SK-N-SH treated with all-trans-retinoic acid at 6 μM for 48 hours (cell line): ENCODE results near the gene TCERG1L.

Source experiments
- ATAC-seq: fragments of 200-7000 bp; cut with Tn5 transposase; 3 replicates; pipeline ENCODE4 v1.9.1; 2020; ENCODE audit warnings: mild to moderate bottlenecking, moderate library complexity
- ARNTL ChIP-seq: fragments of 450-650 bp; formaldehyde crosslinking; IDR thresholded peaks from 2 replicates; pipeline ENCODE4 v1.5.0; 2020; ENCODE audit warnings: low read depth, mild to moderate bottlenecking, moderate library complexity, borderline replicate concordance
- BACH2 ChIP-seq: fragments of 250-450 bp; sonication (Bioruptor Pico); IDR thresholded peaks from 2 replicates; pipeline ENCODE4 v1.9.0; 2021; ENCODE audit warnings: mild to moderate bottlenecking, borderline replicate concordance
- CSDC2 ChIP-seq: fragments of 250-450 bp; sonication (Bioruptor Pico); IDR thresholded peaks from 2 replicates; pipeline ENCODE4 v1.5.0; 2020; ENCODE audit warnings: mild to moderate bottlenecking, moderate library complexity
- CSRNP3 ChIP-seq: fragments of 250-450 bp; sonication (Bioruptor Pico); IDR thresholded peaks from 2 replicates; pipeline ENCODE4 v1.5.1; 2021; ENCODE audit warnings: mild to moderate bottlenecking, moderate library complexity
- ESRRG ChIP-seq: fragments of 250-450 bp; sonication (Bioruptor Pico); IDR thresholded peaks from 2 replicates; pipeline ENCODE4 v1.6.1; 2021; ENCODE audit warnings: mild to moderate bottlenecking
- GLIS3 ChIP-seq: fragments of 250-450 bp; sonication (Bioruptor Pico); IDR thresholded peaks from 2 replicates; pipeline ENCODE4 v1.5.0; 2020; ENCODE audit warnings: mild to moderate bottlenecking, moderate library complexity
- ISL1 ChIP-seq: fragments of 250-450 bp; sonication (Bioruptor Pico); IDR thresholded peaks from 2 replicates; pipeline ENCODE4 v2.1.2; 2022; ENCODE audit warnings: mild to moderate bottlenecking, moderate library complexity
- OSR1 ChIP-seq: fragments of 250-450 bp; sonication (Bioruptor Pico); IDR thresholded peaks from 2 replicates; pipeline ENCODE4 v1.8.0; 2022; ENCODE audit warnings: moderate library complexity, mild to moderate bottlenecking, inconsistent platforms
- PATZ1 ChIP-seq: fragments of 250-450 bp; sonication (Bioruptor Pico); IDR thresholded peaks from 2 replicates; pipeline ENCODE4 v1.8.0; 2020; ENCODE audit warnings: mild to moderate bottlenecking, moderate library complexity, borderline replicate concordance
- RARB ChIP-seq: fragments of 250-450 bp; sonication (Bioruptor Pico); IDR thresholded peaks from 2 replicates; pipeline ENCODE4 v1.8.0; 2021; ENCODE audit warnings: mild to moderate bottlenecking, moderate library complexity
- TCF4 ChIP-seq: fragments of 250-450 bp; sonication (Bioruptor Pico); IDR thresholded peaks from 2 replicates; pipeline ENCODE4 v1.8.0; 2021; ENCODE audit warnings: mild to moderate bottlenecking, moderate library complexity, borderline replicate concordance
- TOX ChIP-seq: fragments of 250-450 bp; sonication (Bioruptor Pico); IDR thresholded peaks from 2 replicates; pipeline ENCODE4 v1.8.0; 2021; ENCODE audit warnings: mild to moderate bottlenecking, moderate library complexity, borderline replicate concordance
- ZC3H10 ChIP-seq: fragments of 250-450 bp; sonication (Bioruptor Pico); IDR thresholded peaks from 2 replicates; pipeline ENCODE4 v1.5.1; 2021; ENCODE audit warnings: mild to moderate bottlenecking, moderate library complexity
- ZFP3 ChIP-seq: fragments of 250-450 bp; sonication (Bioruptor Pico); IDR thresholded peaks from 2 replicates; pipeline ENCODE4 v1.5.0; 2020; ENCODE audit warnings: mild to moderate bottlenecking, moderate library complexity
- ZFP30 ChIP-seq: fragments of 450-650 bp; formaldehyde crosslinking; IDR thresholded peaks from 2 replicates; pipeline ENCODE4 v1.5.0; 2022; ENCODE audit warnings: mild to moderate bottlenecking, moderate library complexity
- ZNF565 ChIP-seq: fragments of 450-650 bp; formaldehyde crosslinking; conservative IDR thresholded peaks from 2 replicates; pipeline ENCODE4 v1.5.0; 2020; ENCODE audit warnings: low read depth, mild to moderate bottlenecking, moderate library complexity
- ZNF8 ChIP-seq: fragments of 450-650 bp; formaldehyde crosslinking; IDR thresholded peaks from 2 replicates; pipeline ENCODE4 v1.5.0; 2020; ENCODE audit warnings: mild to moderate bottlenecking, moderate library complexity
- TF ChIP-seq, protein P1 (sequence below): fragments of 250-450 bp; sonication (Bioruptor Pico); IDR thresholded peaks from 2 replicates; pipeline ENCODE4 v1.8.0; 2021; ENCODE audit warnings: low read depth, mild to moderate bottlenecking, moderate library complexity, borderline replicate concordance
- TF ChIP-seq, protein P2 (sequence below): fragments of 250-450 bp; sonication (Bioruptor Pico); IDR thresholded peaks from 2 replicates; pipeline ENCODE4 v1.5.1; 2020; ENCODE audit warnings: low read depth, mild to moderate bottlenecking, moderate library complexity
- TF ChIP-seq, protein P3 (sequence below): fragments of 250-450 bp; sonication (Bioruptor Pico); IDR thresholded peaks from 2 replicates; pipeline ENCODE4 v1.5.0; 2020; ENCODE audit warnings: mild to moderate bottlenecking, moderate library complexity

TCERG1L gene

GRCh38 chr10:131222986-131223385, 88.5 kb downstream of the TCERG1L start:
- no peak for TF ChIP-seq OSR1 (CRISPR knock-in tag)
- no peak for ATAC-seq

- no peak for TF ChIP-seq GLIS3
- TF ChIP-seq ARNTL: no peak
- TF ChIP-seq, protein P1, sequence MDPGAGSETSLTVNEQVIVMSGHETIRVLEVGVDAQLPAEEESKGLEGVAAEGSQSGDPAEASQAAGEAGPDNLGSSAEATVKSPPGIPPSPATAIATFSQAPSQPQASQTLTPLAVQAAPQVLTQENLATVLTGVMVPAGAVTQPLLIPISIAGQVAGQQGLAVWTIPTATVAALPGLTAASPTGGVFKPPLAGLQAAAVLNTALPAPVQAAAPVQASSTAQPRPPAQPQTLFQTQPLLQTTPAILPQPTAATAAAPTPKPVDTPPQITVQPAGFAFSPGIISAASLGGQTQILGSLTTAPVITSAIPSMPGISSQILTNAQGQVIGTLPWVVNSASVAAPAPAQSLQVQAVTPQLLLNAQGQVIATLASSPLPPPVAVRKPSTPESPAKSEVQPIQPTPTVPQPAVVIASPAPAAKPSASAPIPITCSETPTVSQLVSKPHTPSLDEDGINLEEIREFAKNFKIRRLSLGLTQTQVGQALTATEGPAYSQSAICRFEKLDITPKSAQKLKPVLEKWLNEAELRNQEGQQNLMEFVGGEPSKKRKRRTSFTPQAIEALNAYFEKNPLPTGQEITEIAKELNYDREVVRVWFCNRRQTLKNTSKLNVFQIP (CRISPR knock-in tag): no peak
- no peak for TF ChIP-seq ESRRG (CRISPR knock-in tag)
- no peak for TF ChIP-seq ZC3H10 (CRISPR knock-in tag)
- TF ChIP-seq, protein P2, sequence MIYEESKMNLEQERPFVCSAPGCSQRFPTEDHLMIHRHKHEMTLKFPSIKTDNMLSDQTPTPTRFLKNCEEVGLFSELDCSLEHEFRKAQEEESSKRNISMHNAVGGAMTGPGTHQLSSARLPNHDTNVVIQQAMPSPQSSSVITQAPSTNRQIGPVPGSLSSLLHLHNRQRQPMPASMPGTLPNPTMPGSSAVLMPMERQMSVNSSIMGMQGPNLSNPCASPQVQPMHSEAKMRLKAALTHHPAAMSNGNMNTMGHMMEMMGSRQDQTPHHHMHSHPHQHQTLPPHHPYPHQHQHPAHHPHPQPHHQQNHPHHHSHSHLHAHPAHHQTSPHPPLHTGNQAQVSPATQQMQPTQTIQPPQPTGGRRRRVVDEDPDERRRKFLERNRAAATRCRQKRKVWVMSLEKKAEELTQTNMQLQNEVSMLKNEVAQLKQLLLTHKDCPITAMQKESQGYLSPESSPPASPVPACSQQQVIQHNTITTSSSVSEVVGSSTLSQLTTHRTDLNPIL (CRISPR knock-in tag): no peak
- no peak for TF ChIP-seq BACH2 (CRISPR knock-in tag)
- TF ChIP-seq TCF4 (CRISPR knock-in tag): no peak
- no peak for TF ChIP-seq RARB (CRISPR knock-in tag)
- TF ChIP-seq ZNF8 (CRISPR knock-in tag): no peak
- no peak for TF ChIP-seq ZFP30 (CRISPR knock-in tag)
- TF ChIP-seq ZNF565 (CRISPR knock-in tag): no peak
- no peak for TF ChIP-seq CSDC2 (CRISPR knock-in tag)
- no peak for TF ChIP-seq ISL1 (CRISPR knock-in tag)
- TF ChIP-seq TOX (CRISPR knock-in tag): no peak
- TF ChIP-seq ZFP3 (CRISPR knock-in tag): no peak
- TF ChIP-seq CSRNP3: no peak
- TF ChIP-seq, all 23 proteins: peak for 0
- no peak for ATAC-seq
Measured at GRCh38 chr10:131221632-131222277, 89.8 kb downstream of the TCERG1L start.

DNA sequence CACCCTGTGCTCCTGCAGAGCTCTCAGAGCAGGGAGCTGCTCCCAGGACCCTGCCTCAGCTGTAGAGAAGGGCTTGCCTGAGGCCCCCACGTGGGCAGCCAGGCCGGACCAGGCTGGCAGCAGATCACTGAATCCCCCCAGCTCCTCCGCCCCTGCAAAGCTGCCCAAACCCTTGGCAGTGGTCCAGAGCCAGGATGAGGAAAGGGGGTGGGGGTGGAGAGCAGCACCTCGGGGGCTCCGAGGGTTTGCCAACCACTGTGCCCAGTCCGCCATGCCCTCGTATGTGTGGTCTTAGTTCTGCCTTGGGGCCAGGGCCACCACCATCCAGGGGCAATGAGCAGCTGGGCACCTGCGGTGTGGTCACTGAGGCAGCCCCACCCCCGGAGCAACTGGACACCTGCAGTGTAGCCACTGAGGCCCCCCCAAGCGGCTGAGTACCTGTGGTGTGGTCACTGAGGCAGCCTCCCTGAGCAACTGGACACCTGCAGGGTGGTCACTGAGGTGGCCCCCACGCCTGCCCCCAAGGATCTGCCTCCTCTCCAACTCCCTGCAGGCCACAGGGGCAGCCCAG, 90.8 kb downstream of the TCERG1L start:
- TF ChIP-seq CSDC2 (CRISPR knock-in tag) (no peak), GLIS3 (no peak), ISL1 (CRISPR knock-in tag) (no peak), PATZ1 (CRISPR knock-in tag) (no peak), ZFP3 (CRISPR knock-in tag) (no peak), BACH2 (CRISPR knock-in tag) (no peak), ARNTL (no peak)
- TF ChIP-seq, protein P3, sequence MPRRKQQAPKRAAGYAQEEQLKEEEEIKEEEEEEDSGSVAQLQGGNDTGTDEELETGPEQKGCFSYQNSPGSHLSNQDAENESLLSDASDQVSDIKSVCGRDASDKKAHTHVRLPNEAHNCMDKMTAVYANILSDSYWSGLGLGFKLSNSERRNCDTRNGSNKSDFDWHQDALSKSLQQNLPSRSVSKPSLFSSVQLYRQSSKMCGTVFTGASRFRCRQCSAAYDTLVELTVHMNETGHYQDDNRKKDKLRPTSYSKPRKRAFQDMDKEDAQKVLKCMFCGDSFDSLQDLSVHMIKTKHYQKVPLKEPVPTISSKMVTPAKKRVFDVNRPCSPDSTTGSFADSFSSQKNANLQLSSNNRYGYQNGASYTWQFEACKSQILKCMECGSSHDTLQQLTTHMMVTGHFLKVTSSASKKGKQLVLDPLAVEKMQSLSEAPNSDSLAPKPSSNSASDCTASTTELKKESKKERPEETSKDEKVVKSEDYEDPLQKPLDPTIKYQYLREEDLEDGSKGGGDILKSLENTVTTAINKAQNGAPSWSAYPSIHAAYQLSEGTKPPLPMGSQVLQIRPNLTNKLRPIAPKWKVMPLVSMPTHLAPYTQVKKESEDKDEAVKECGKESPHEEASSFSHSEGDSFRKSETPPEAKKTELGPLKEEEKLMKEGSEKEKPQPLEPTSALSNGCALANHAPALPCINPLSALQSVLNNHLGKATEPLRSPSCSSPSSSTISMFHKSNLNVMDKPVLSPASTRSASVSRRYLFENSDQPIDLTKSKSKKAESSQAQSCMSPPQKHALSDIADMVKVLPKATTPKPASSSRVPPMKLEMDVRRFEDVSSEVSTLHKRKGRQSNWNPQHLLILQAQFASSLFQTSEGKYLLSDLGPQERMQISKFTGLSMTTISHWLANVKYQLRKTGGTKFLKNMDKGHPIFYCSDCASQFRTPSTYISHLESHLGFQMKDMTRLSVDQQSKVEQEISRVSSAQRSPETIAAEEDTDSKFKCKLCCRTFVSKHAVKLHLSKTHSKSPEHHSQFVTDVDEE: no peak
- TF ChIP-seq, protein P2 (CRISPR knock-in tag): no peak
- ATAC-seq: no peak
